ENCODE measurements around the gene PDE6C. TPM values are rescaled to one million over a fixed set of nuclear protein-coding genes. Genes with fewer than 3 reads are reported as not detected.

PDE6C gene
- total RNA-seq, 2 donors from 2014 or later: not detected

DNA sequence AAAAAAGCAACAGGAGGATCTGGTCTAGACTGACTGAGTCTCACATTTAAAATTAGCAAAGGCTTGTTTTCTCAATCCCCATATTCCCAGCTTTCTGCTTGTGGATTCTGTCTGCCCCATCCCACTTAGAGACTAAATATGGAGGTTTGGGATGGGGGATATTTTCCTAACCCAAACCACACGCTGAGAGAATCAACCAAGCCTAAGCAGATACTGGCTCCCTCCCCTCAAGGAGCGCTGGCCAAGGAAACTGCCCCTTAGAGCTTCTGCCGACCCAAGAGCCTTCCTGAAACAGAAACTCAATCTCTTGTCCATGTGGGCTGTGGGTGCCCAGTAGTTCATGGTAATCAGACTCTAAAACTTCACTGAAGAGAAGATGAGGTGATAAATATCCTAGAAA is 42.0 kb upstream of the PDE6C start:
- DNase-seq: no peak
- H3K27me3 ChIP-seq: no peaks in the 10 kb centered on the region
- no peak overlapping the region for H3K9ac ChIP-seq (ENCODE audit: low read depth in 2 of 2, low read length in 2 of 2)
- H3K36me3 ChIP-seq: no peaks in the 10 kb centered on the region
- no peak overlapping the region for H3K4me3 ChIP-seq
- intact Hi-C loops (cut with DNase I): no loop called here
- no peaks in the 10 kb centered on the region for H3K9me3 ChIP-seq
- TF ChIP-seq, protein P1, sequence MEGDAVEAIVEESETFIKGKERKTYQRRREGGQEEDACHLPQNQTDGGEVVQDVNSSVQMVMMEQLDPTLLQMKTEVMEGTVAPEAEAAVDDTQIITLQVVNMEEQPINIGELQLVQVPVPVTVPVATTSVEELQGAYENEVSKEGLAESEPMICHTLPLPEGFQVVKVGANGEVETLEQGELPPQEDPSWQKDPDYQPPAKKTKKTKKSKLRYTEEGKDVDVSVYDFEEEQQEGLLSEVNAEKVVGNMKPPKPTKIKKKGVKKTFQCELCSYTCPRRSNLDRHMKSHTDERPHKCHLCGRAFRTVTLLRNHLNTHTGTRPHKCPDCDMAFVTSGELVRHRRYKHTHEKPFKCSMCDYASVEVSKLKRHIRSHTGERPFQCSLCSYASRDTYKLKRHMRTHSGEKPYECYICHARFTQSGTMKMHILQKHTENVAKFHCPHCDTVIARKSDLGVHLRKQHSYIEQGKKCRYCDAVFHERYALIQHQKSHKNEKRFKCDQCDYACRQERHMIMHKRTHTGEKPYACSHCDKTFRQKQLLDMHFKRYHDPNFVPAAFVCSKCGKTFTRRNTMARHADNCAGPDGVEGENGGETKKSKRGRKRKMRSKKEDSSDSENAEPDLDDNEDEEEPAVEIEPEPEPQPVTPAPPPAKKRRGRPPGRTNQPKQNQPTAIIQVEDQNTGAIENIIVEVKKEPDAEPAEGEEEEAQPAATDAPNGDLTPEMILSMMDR (IDR thresholded peaks at IDR 0.05): no peak
- H3K27ac ChIP-seq: no peak overlapping the region
- peaks cover 10% of the 10 kb centered on the region for H3K4me1 ChIP-seq

DNA sequence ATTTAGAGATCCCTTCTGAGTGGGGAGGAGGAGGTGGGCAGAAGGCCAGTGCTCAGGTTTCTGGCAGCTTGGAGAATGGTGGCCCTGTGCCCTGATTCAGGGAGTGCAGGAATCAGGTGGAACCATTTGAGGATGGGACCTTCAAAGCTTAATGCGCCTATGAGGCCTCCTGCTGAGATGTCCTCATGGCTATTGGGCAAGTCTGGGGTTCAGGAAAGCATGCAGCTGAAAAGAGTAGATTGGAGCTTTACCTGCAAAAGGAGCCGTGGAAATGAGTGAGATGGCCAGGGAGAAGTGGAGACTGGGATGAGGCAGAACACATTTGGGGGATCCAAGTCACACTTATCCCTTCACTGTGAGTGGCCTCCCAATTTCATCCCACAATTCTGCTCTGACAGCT is 39.7 kb upstream of the PDE6C start:
- Histone ChIP-seq H3K9me3 (no peaks in the 10 kb centered on the region), H3K27ac (peak overlapping the region; percentile 43), H3K27me3 (no peaks in the 10 kb centered on the region), H3K4me3 (no peak overlapping the region), H3K4me1 (peaks cover 10% of the 10 kb centered on the region), H3K9ac (ENCODE audit: low read depth in 2 of 2, low read length in 2 of 2) (no peak overlapping the region), H3K36me3 (no peaks in the 10 kb centered on the region)
- no peak for DNase-seq
- intact Hi-C loops (cut with DNase I): no loop called here
- TF ChIP-seq, protein P1 (IDR thresholded peaks at IDR 0.05): no peak

DNA sequence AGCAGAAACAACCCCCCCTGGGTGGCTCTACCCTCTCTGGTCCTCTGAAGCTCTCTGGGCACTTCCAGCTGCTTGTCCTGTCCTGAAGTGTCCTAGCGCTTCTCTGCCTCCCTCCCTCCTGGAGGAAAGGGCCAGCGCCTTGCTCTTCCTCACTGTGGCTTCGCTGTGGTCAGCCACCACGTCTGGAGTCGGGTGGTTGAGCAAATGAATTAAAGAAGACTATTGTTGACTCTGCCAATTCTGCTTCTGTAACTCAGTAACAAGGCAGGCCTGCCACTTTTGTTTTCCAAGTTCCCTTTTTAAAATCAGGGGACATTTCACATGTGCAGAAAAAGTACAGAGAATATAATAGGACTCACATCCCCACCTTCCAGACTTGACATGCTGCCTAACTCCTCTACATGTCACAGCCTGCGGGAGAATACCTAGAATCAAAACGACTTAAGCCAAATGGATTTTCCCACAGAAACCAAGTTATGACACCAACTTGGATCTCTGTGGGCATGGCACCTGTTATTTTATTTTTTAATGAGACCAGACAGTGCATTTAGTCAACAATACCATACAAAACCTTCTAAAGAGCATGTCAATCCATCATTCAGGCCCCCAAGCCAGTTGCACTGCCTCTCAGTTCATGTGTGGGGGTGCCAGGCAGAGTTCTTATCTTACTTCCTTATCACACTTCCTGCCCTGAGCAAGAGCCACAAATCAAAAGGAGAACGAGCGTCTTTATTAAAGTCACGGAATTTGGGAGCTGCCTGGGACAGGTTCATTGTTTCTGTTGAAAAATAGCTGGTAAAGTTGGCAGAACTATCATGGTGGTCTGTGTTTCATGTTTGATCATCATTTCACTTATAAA is 39.1 kb upstream of the PDE6C start:
- Histone ChIP-seq H3K4me1 (peaks cover 10% of the 10 kb centered on the region), H3K9ac (ENCODE audit: low read depth in 2 of 2, low read length in 2 of 2) (no peak overlapping the region), H3K36me3 (no peaks in the 10 kb centered on the region), H3K9me3 (no peaks in the 10 kb centered on the region), H3K4me3 (no peak overlapping the region), H3K27me3 (no peaks in the 10 kb centered on the region), H3K27ac (peak overlapping the region; percentile 43)
- intact Hi-C loops (cut with DNase I): no loop called here
- no peak for DNase-seq
- TF ChIP-seq, protein P1 (IDR thresholded peaks at IDR 0.05): no peak

DNA sequence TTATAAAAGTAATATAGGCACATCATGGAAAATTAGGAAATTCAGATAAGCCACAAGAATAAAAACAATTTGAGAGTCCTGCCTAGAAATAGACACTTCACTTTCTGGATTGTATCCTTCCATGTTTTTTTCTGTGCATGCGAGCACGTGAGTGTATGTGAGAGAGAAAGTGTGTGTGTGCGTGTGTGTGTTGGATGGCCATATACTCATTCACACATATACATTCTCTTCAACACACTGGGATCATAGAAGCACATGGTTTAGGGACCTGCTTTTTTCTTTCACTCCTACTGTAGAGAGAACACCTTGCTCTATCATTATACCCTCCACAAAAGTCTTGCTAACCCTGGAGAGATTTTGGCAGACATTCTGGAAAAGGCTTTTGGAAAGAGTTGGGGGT is 38.4 kb upstream of the PDE6C start:
- H3K27ac ChIP-seq: peak overlapping the region; percentile 43

DNA sequence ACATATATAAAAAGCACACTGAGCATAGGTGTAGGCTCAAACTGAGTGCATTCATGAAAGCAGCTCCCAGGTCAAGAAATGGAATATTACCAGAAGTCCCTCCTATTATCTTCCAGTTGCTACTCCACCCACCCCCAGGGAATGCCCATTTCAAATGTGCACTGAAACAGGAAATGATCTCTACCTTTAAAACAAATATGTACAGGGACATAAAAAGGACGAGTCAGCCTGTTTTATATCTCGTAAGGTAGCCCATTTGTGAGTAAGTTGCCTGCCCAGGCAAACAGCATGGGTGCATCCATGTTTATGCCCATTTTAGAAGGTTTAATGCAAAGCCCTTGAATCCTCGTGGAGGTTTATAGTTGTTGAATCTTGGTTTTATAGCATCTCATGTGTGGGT is 35.4 kb upstream of the PDE6C start:
- intact Hi-C loops (cut with DNase I): no loop called here
- peak overlapping the region in 1 of 2 donors; percentile 23 for H3K9ac ChIP-seq (ENCODE audit: low read depth in 2 of 2, low read length in 2 of 2)
- no peaks in the 10 kb centered on the region for H3K27me3 ChIP-seq
- peak; percentile 79 for DNase-seq
- peak overlapping the region; percentile 77 for H3K27ac ChIP-seq
- TF ChIP-seq, protein P1 (IDR thresholded peaks at IDR 0.05): no peak
- no peaks in the 10 kb centered on the region for H3K9me3 ChIP-seq
- no peaks in the 10 kb centered on the region for H3K36me3 ChIP-seq
- peaks cover 10% of the 10 kb centered on the region for H3K4me1 ChIP-seq
- no peak overlapping the region for H3K4me3 ChIP-seq

More for the DNA sequence above, 38.4 kb upstream of the PDE6C start:
- DNase-seq: no peak
- H3K27me3 ChIP-seq: no peaks in the 10 kb centered on the region
- no peak overlapping the region for H3K9ac ChIP-seq (ENCODE audit: low read depth in 2 of 2, low read length in 2 of 2)
- H3K4me1 ChIP-seq: peaks cover 10% of the 10 kb centered on the region
- H3K36me3 ChIP-seq: no peaks in the 10 kb centered on the region
- TF ChIP-seq, protein P1 (IDR thresholded peaks at IDR 0.05): no peak
- intact Hi-C loops (cut with DNase I): no loop called here
- H3K4me3 ChIP-seq: no peak overlapping the region
- H3K9me3 ChIP-seq: no peaks in the 10 kb centered on the region

All from colonic mucosa (tissue), 4 donors.